NCI-H2196 (cell line): ENCODE measurements around the gene OR6C76.

Source experiments
- DNase-seq: peaks from one replicate; lab custom pipeline; 2025; ENCODE audit not compliant: unreplicated experiment; lab: John Stamatoyannopoulos, UW

The OR6C76 gene

GRCh38 chr12:55467836-55468235 lies 41.8 kb downstream of the OR6C76 start:
- DNase-seq, result no peak

DNA sequence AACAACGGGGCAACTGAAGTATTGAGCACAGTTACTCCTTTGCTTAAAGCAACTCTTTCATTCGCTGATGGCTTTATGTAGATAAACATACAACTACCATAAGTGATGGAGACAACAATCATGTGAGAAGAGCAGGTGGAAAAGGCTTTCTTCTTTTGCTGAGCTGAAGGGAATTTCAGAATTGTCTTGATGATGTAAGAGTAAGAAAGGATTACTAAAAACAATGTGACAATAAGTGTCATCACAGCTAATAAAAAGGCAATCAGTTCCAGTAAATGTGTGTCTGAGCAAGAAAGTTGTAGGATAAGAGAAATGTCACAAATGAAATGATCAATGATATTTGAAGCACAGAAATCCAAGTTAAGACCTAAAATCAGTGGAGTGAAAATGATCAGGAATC lies 43.2 kb downstream of the OR6C76 start:
- no peak for DNase-seq

DNA sequence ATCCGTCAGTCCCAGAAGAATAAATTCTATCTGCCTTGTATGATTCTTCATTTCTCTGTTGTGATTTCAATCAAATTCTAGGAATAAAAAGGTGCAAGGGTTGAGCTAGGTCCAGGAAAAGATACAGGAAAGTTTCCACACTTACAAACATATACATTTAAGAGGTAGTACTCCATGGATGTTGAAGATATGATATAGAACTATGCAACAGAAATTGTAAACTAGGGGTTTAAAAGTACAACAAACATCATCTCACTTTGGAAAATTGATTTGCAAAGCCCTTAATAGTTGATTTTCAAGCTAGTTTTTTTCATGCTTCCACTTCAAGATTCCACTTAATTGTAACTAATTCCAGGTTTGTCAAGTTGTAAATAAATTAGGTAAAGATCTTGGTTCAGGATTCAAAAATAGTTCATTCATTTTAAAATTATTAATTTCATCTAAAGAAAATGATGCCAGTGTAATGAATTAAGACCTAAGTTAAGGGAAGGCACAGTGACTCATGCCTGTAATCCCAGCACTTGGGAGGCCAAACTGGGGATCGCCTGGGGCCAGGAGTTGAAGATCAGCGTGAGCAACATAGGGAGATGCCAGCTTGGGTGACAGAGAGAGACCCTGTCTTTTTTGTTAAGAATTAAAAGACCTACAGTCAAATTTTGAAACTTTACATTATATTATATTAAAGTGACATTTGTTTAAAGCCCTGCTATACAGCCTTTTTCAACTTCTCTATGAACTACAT lies 44.2 kb downstream of the OR6C76 start, which contains the start of gene OR6C70:
OR6C70 (minus strand) TSS at position 51 of the 742 bp plus-strand sequence; CDS start at position 51, 0 bp downstream.
- no peak for DNase-seq

- no peak for DNase-seq
These were observed 46.2 kb downstream of the OR6C76 start for GRCh38 chr12:55472264-55472663.
